ENCODE data around the gene SLC38A11. TPM values are rescaled to one million over a fixed set of nuclear protein-coding genes. Genes with fewer than 3 reads are reported as not detected.

SLC38A11 gene
- total and polyA plus RNA-seq, 2 of the 8 experiments (the other 6 are each of a cell fraction or from before 2014, with no cell fraction given) = not detected

DNA sequence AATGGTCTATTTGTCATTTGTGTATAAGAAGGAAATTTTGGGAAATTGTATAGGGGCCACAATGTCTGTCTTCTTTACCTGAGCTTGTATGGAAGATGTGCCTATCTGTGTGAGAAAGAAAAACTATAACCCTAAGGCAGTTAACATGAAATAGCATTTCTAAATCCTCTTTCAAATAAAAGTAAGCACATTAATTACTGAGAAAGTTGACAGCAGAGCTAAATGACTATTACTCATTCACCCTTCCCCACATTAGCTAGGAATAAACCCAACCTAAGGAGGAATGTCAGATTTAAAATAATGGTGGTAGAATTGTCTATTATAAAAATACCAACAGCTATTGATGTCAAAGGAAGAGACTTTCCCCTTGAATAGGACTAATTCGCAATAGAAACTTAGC is 56.2 kb downstream of the SLC38A11 start:
- TF ChIP-seq ZNF274 (IDR thresholded peaks at IDR 0.05; ENCODE audit: borderline replicate concordance, extremely low read depth, low read length) (no peak), GTF2F1 (IDR thresholded peaks at IDR 0.05; ENCODE audit: borderline replicate concordance, low read depth, low read length) (no peak), ATF2 (IDR thresholded peaks at IDR 0.05; ENCODE audit: low read length) (no peak), FOSL1 (IDR thresholded peaks at IDR 0.05; ENCODE audit: insufficient read depth, low read depth, low read length) (no peak)
- Histone ChIP-seq H2AFZ (ENCODE audit: low read length) (no peak overlapping the region), H3K56ac (replicated peaks; ENCODE audit: insufficient read length, low read depth, low read length) (no peak overlapping the region), H3K9me3 (ENCODE audit: insufficient read depth in 2 of 2, low read depth in 1 of 2, low read length in 1 of 2) (no peaks in the 10 kb centered on the region), H3K4me2 (ENCODE audit: insufficient read depth in 1 of 2, low read depth in 2 of 2, low read length in 2 of 2) (no peak overlapping the region), H4K5ac (ENCODE audit: insufficient read length, low read depth, low read length) (no peak overlapping the region), H3K9ac (replicated peaks in 1 of 4; ENCODE audit: extremely low read depth in 1 of 4, low read depth in 3 of 4, low read length in 3 of 4) (no peak overlapping the region), H3K79me1 (ENCODE audit: low read depth, low read length) (no peaks in the 10 kb centered on the region), H2BK15ac (ENCODE audit: low read length) (no peak overlapping the region), H4K91ac (replicated peaks; ENCODE audit: insufficient read length, low read length) (no peak overlapping the region), H3K4me1 (replicated peaks in 1 of 4; ENCODE audit: control insufficient read depth in 3 of 4, insufficient read depth in 4 of 4, low read length in 3 of 4) (peaks cover 0 to 6% (median under 1%) of the 10 kb centered on the region in 4 experiments; a peak in 2 of 7 replicates), H3K23me2 (ENCODE audit: low read depth, low read length) (no peaks in the 10 kb centered on the region), H3K79me2 (ENCODE audit: control insufficient read depth in 1 of 2, insufficient read depth in 2 of 2, low read length in 2 of 2) (no peaks in the 10 kb centered on the region), H3K27ac (ENCODE audit: low read depth, low read length) (no peak overlapping the region), H3K27me3 (replicated peaks in 1 of 4; ENCODE audit: control insufficient read depth in 3 of 4, extremely low read depth in 1 of 4, insufficient read depth in 3 of 4, low read length in 3 of 4) (no peaks in the 10 kb centered on the region), H2BK5ac (ENCODE audit: low read depth, low read length) (no peak overlapping the region), H3K4ac (replicated peaks; ENCODE audit: insufficient read length, low read depth, low read length) (no peak overlapping the region), H3K18ac (ENCODE audit: extremely low read depth, low read length) (no peak overlapping the region), H3K36me3 (ENCODE audit: control insufficient read depth in 2 of 4, insufficient read depth in 4 of 4, low read length in 3 of 4) (no peaks in the 10 kb centered on the region), H2BK120ac (replicated peaks; ENCODE audit: low read depth, low read length) (no peak overlapping the region), H3K14ac (ENCODE audit: insufficient read length) (no peak overlapping the region), H3K23ac (ENCODE audit: insufficient read length) (no peak overlapping the region), H3K4me3 (ENCODE audit: extremely low read depth in 1 of 4, insufficient read depth in 2 of 4, low read depth in 3 of 4, low read length in 4 of 4) (no peak overlapping the region), H2BK20ac (ENCODE audit: low read length) (no peak overlapping the region), H2BK12ac (ENCODE audit: low read depth, low read length) (no peak overlapping the region), H4K20me1 (replicated peaks in 1 of 2; ENCODE audit: control insufficient read depth in 1 of 2, insufficient read depth in 2 of 2, low read length in 2 of 2) (no peaks in the 10 kb centered on the region), H4K8ac (ENCODE audit: extremely low read depth, insufficient read depth, low read length) (no peak overlapping the region), H2AK5ac (ENCODE audit: low read depth, low read length) (no peak overlapping the region)
- 83% methylated on average over 1 of the region's 1 CpG; no CpG with 5 or more reads in 1 of the 2 experiments for WGBS, 2 experiments (ENCODE audit: extremely low coverage in 1 of 2, insufficient coverage in 1 of 2, insufficient read length in 1 of 2, insufficient replicate concordance in 2 of 2, low coverage in 1 of 2, low lambda C conversion rate in 2 of 2, missing lambda C conversion rate in 1 of 2)
- FAIRE-seq (no peak), DNase-seq (ENCODE audit: low read depth in 1 of 2, low spot score in 2 of 2) (no peak)
- ChIA-PET POLR2A (ENCODE audit: partially characterized antibody) (no interaction called here), CTCF (ENCODE audit: partially characterized antibody) (no interaction called here)

Measured in H1 (cell line).